Measurements from ENCODE around the gene QRFPR.

DNA sequence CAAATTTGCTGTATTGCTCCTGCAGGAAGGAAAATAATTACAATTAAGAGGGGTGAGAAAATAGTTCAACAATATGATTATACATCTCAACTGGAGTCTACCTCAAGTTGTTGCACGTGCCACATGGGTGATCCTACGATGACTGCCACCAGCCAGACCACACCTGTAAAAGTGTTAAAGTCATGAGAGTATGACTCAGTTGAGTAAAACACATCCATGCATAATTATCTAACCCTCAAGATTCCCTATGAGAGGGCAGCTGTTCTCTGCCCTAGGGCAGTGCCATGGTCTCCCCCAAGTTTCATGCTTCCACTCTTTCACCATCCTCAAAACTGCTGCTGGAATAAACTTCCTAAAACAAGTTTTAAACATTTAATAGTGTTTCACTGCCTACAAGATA, 44.1 kb downstream of the QRFPR start:
- TF ChIP-seq, protein P1, sequence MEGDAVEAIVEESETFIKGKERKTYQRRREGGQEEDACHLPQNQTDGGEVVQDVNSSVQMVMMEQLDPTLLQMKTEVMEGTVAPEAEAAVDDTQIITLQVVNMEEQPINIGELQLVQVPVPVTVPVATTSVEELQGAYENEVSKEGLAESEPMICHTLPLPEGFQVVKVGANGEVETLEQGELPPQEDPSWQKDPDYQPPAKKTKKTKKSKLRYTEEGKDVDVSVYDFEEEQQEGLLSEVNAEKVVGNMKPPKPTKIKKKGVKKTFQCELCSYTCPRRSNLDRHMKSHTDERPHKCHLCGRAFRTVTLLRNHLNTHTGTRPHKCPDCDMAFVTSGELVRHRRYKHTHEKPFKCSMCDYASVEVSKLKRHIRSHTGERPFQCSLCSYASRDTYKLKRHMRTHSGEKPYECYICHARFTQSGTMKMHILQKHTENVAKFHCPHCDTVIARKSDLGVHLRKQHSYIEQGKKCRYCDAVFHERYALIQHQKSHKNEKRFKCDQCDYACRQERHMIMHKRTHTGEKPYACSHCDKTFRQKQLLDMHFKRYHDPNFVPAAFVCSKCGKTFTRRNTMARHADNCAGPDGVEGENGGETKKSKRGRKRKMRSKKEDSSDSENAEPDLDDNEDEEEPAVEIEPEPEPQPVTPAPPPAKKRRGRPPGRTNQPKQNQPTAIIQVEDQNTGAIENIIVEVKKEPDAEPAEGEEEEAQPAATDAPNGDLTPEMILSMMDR (IDR thresholded peaks at IDR 0.05; ENCODE audit: poor library complexity), result no peak
- TF ChIP-seq EZH2 (IDR thresholded peaks at IDR 0.05; ENCODE audit: borderline replicate concordance), result no peak
